ENCODE results near the gene GPR34.

GRCh38 chrX:41716222-41716621 lies 27.4 kb downstream of the GPR34 start:
- no peak for TF ChIP-seq EZH2 (IDR thresholded peaks at IDR 0.05)
- TF ChIP-seq POLR2AphosphoS5 (IDR thresholded peaks at IDR 0.05; ENCODE audit: borderline replicate concordance, low read depth, low read length): no peak
- TF ChIP-seq FOXP2 (optimal IDR thresholded peaks at IDR 0.05; ENCODE audit: control extremely low read depth, extremely low read length, insufficient read depth): no peak

Data from SK-N-MC (cell line).